ENCODE data around the gene CDK19. TPM values are rescaled to one million over a fixed set of nuclear protein-coding genes. Genes with fewer than 3 reads are reported as not detected.

Gene CDK19
- total RNA-seq, 1 donor, result 17.8 TPM

DNA sequence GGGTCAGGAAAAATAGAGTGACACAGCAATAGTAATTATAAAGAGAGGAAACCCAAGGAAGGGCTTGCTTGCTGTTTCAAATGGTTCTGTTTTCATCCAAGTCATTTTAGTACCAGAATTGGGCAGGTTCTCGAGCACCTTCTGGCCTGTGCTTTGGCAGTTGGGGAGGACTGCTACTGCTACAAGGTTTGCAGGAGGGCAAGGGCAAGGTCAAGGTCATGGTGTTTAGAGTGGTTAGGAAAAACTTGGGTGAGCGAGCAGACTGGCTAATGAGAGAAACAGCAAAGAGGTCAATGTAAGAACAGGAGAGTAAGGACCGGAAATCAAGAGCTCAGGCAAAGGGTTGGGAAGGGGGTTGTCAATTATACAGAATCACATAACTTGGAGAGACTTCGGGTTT, 164.5 kb downstream of the CDK19 start:
- no peak for DNase-seq (ENCODE audit: low read depth)
- TF ChIP-seq, protein P1, sequence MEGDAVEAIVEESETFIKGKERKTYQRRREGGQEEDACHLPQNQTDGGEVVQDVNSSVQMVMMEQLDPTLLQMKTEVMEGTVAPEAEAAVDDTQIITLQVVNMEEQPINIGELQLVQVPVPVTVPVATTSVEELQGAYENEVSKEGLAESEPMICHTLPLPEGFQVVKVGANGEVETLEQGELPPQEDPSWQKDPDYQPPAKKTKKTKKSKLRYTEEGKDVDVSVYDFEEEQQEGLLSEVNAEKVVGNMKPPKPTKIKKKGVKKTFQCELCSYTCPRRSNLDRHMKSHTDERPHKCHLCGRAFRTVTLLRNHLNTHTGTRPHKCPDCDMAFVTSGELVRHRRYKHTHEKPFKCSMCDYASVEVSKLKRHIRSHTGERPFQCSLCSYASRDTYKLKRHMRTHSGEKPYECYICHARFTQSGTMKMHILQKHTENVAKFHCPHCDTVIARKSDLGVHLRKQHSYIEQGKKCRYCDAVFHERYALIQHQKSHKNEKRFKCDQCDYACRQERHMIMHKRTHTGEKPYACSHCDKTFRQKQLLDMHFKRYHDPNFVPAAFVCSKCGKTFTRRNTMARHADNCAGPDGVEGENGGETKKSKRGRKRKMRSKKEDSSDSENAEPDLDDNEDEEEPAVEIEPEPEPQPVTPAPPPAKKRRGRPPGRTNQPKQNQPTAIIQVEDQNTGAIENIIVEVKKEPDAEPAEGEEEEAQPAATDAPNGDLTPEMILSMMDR (IDR thresholded peaks at IDR 0.05; ENCODE audit: insufficient read depth, low read length), result no peak
- H3K4me3 ChIP-seq (ENCODE audit: low read depth, low read length), result no peak overlapping the region

GRCh38 chr6:110649704-110650103, 165.6 kb downstream of the CDK19 start:
- no peak overlapping the region for H3K4me3 ChIP-seq (ENCODE audit: low read depth, low read length)
- no peak for DNase-seq (ENCODE audit: low read depth)
- TF ChIP-seq, protein P1 (IDR thresholded peaks at IDR 0.05; ENCODE audit: insufficient read depth, low read length), result no peak

DNA sequence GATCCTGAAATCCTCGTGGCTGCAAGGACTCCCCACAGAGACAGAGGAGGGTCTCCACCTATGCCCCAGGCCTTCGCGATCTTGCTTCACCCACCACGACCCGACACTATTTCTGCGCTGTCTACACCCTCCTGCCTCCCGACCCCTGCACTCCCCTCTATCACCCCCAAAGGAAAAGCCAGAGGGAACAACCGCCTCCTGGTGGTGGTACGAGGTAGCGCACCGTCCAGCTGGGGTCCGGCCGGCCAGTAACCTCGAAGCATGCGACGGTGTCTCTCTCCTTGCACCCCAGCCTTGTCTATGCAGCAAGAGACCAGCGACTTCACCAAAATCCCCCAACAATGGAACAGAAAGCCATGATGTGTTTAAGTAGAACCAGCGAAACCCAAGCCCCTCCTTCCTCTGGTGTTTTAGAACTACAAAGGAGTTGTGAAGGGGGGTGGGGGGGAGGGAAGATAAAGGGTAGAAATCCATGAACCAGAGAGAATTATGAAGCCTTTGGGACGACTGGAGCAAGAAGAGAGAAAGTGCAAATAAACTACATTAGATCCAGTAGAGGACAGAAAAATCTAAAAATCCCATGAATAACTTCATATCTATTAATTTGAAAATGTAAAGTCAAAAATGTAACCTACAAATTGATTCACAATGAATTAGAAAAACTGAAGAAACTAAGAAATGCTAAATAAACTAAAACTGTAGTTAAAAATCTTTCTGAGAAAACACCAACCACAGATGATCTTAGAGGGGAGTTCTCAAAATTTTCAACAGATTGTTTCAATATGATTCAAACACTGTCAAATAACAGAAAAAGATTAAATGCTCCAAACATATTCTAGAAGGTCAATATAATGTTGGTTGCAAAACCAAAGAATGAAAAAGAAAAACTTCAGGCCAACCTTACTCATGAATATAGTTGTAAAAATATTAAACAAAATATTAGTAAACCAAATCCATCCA, 168.0 kb downstream of the CDK19 start:
- no peak for DNase-seq (ENCODE audit: low read depth)
- TF ChIP-seq, protein P1 (IDR thresholded peaks at IDR 0.05; ENCODE audit: insufficient read depth, low read length), result peak; percentile 70

DNA sequence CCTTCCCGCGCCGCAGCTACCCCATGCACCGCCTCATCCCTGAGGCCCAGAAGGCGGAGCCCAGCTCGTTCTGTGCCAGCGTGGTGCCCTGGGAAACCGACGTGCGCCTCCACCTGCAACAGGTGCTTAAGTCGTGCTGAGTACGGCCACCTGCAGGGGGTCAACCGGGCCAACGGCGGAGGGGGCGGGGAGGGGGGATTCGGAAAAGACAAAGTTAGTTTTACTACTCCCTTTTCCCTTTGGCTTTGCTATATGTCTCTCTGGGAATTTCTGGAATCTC, 168.9 kb downstream of the CDK19 start:
- TF ChIP-seq, protein P1 (IDR thresholded peaks at IDR 0.05; ENCODE audit: insufficient read depth, low read length), result no peak
- DNase-seq (ENCODE audit: low read depth), result no peak
- no peak overlapping the region for H3K4me3 ChIP-seq (ENCODE audit: low read depth, low read length)

More for the DNA sequence above, 168.0 kb downstream of the CDK19 start:
- no peak overlapping the region for H3K4me3 ChIP-seq (ENCODE audit: low read depth, low read length)

- TF ChIP-seq, protein P1 (IDR thresholded peaks at IDR 0.05; ENCODE audit: insufficient read depth, low read length), result no peak
- H3K4me3 ChIP-seq (ENCODE audit: low read depth, low read length), result no peak overlapping the region
Observed at GRCh38 chr6:110645685-110646418, 169.4 kb downstream of the CDK19 start.

DNA sequence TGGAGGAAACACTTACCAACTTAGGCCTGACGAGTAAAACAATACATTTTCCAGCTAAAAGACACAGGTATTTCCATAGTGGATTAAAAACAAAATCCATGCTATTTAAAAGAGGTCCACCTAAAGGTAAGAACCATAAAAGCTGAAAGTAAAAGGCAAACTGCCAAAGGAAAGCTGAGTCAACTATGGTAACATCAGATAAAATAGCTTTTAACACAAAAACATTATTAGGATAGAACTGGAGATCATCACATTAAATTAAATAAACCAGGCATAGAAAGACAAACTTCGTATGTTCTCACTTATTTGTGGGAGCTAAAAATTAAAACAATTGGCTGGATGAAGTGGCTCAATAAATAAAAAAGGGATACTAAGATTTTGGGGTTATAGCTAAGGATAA, 172.1 kb downstream of the CDK19 start:
- TF ChIP-seq, protein P1 (IDR thresholded peaks at IDR 0.05; ENCODE audit: insufficient read depth, low read length), result no peak
- DNase-seq (ENCODE audit: low read depth), result peak; percentile 54
- H3K4me3 ChIP-seq (ENCODE audit: low read depth, low read length), result no peak overlapping the region

More at GRCh38 chr6:110645685-110646418, 169.4 kb downstream of the CDK19 start:
- no peak for DNase-seq (ENCODE audit: low read depth)
